Naive thymus-derived CD8-positive, alpha-beta T cell (primary cell): ENCODE results near the gene RABEP1. TPM values are rescaled to one million over a fixed set of nuclear protein-coding genes. Genes with fewer than 3 reads are reported as not detected.

Experiments
- ATAC-seq, 2 donors: fragments of 150-1000 bp; cut with Tn5 transposase in 1 of 2; sonication (Bioruptor Pico), chemical (Tn5 transposase) in 1 of 2; 1 replicate in 1 of 2; 2 replicates in 1 of 2; pipeline ENCODE4 v1.10.0; 2021; ENCODE audit warnings: mild to moderate bottlenecking in 2 of 2, moderate library complexity in 2 of 2
- POLR2A ChIA-PET: fragments of 350-600 bp; sonication (Branson Sonifier 250); formaldehyde crosslinking; loops from one replicate; lab custom pipeline; 2021; ENCODE audit warnings: antibody characterized with exemption; lab: Charles Lee
- DNase-seq, 10 donors: peaks; one replicate each; pipeline versions ENCODE4 v3.0.0 to v3.0.0-alpha.2; 2020 to 2022
- H3K27ac Mint-ChIP-seq, 10 donors: one replicate each; pipeline ENCODE4 v1.8.0; 2020 to 2022; ENCODE audit warnings: mild to moderate bottlenecking in 10 of 10, mixed read lengths in 10 of 10, moderate library complexity in 4 of 10, inconsistent platforms in 1 of 10
- H3K27me3 Mint-ChIP-seq, 5 donors: one replicate each; pipeline ENCODE4 v1.8.0; 2021 to 2022; ENCODE audit warnings: mixed read lengths in 5 of 5
- H3K36me3 Mint-ChIP-seq, 3 donors: one replicate each; pipeline ENCODE4 v1.8.0; 2020 to 2022; ENCODE audit warnings: mixed read lengths in 3 of 3, mild to moderate bottlenecking in 2 of 3, inconsistent platforms in 1 of 3
- H3K4me1 Mint-ChIP-seq, 4 donors: one replicate each; pipeline ENCODE4 v1.8.0; 2021 to 2022; ENCODE audit warnings: mixed read lengths in 4 of 4
- H3K4me3 Mint-ChIP-seq, 10 donors: one replicate each; pipeline ENCODE4 v1.8.0; 2020 to 2022; ENCODE audit warnings: mild to moderate bottlenecking in 10 of 10, mixed read lengths in 10 of 10, moderate library complexity in 6 of 10, inconsistent platforms in 1 of 10
- H3K9me3 Mint-ChIP-seq, 9 donors: one replicate each; pipeline ENCODE4 v1.8.0; 2020 to 2022; ENCODE audit warnings: mixed read lengths in 9 of 9, mild to moderate bottlenecking in 3 of 9, inconsistent platforms in 1 of 9, moderate library complexity in 1 of 9
- polyA plus RNA-seq, 3 donors: library from polyadenylated mRNA; unstranded; fragments of 300-500 nt; fragmentation: Illumina TruSeq; gene quantifications; one replicate each; pipeline ENCODE4 v1.2.3, GENCODE V29; 2021
- total RNA-seq, 8 experiments: library from RNA in 2 of 8; stranded (reverse) in 2 of 8; gene quantifications; one replicate each; pipeline ENCODE4 v1.2.3 and lab custom pipeline; 2021 to 2026

The RABEP1 gene
- total and polyA plus RNA-seq, 5 experiments from 2014 or later = 23.5 to 58.6 (median 32.7) TPM

GRCh38 chr17:5248821-5249479, 33.1 kb upstream of the RABEP1 start:
- POLR2A ChIA-PET = interaction anchor here (0.7 to 1.4 kb wide), 5 partner anchors 22 to 1579 kb away, joined by 3 to 4 read pairs (median 3); no protein-coding TSS in a partner anchor
- Mint-ChIP-seq H3K27ac (peak overlapping the region in 9 of 10 donors; percentile 47 to 94 (median 78)), H3K9me3 (no peaks in the 10 kb centered on the region), H3K36me3 (no peaks in the 10 kb centered on the region), H3K4me1 (peaks cover 7 to 17% (median 14%) of the 10 kb centered on the region in 4 donors), H3K4me3 (peak overlapping the region in 5 of 10 donors; percentile 24 to 63 (median 43)), H3K27me3 (no peaks in the 10 kb centered on the region)
- DNase-seq (peak in 2 of 10 donors; percentile 18 to 20), ATAC-seq (peak in 1 of 2 donors; percentile 36)

- H3K27me3 Mint-ChIP-seq = no peaks in the 10 kb centered on the region
- H3K36me3 Mint-ChIP-seq = peaks cover 0 to 3% (median 0%) of the 10 kb centered on the region in 3 donors
- ATAC-seq = peak; percentile 81 to 85
- DNase-seq = peak; percentile 21 to 83 (median 60)
- H3K4me3 Mint-ChIP-seq = peak overlapping the region in 3 of 10 donors; percentile 2 to 23 (median 2)
- POLR2A ChIA-PET = interaction anchor here (0.7 to 1.4 kb wide), 4 partner anchors 34 to 546 kb away, joined by 3 to 6 read pairs (median 4); partner anchors contain the start of genes C1QBP and PELP1
- peaks cover 6 to 20% (median 19%) of the 10 kb centered on the region in 4 donors for H3K4me1 Mint-ChIP-seq
- no peaks in the 10 kb centered on the region for H3K9me3 Mint-ChIP-seq
- peak overlapping the region in 9 of 10 donors; percentile 4 to 81 (median 33) for H3K27ac Mint-ChIP-seq
These were observed 32.5 kb upstream of the RABEP1 start for GRCh38 chr17:5249615-5250014.

- no peaks in the 10 kb centered on the region for H3K9me3 Mint-ChIP-seq
- H3K27me3 Mint-ChIP-seq = no peaks in the 10 kb centered on the region
- DNase-seq (no peak), ATAC-seq (no peak)
- H3K27ac Mint-ChIP-seq = peak overlapping the region in 5 of 10 donors; percentile 21 to 81 (median 63)
- POLR2A ChIA-PET = interaction anchor here (0.5 to 1.3 kb wide), 2 partner anchors 19 to 90 kb away, joined by 3 to 4 read pairs; partner anchors contain the start of gene SCIMP
- peaks cover 9 to 39% (median 23%) of the 10 kb centered on the region in 4 donors for H3K4me1 Mint-ChIP-seq
- H3K4me3 Mint-ChIP-seq = peak overlapping the region in 2 of 10 donors; percentile 11 to 63
- H3K36me3 Mint-ChIP-seq = peaks cover 0 to 3% (median 0%) of the 10 kb centered on the region in 3 donors
These were observed 27.7 kb upstream of the RABEP1 start for GRCh38 chr17:5254414-5254813.

GRCh38 chr17:5254903-5255521, 27.1 kb upstream of the RABEP1 start:
- ATAC-seq (no peak), DNase-seq (no peak)
- H3K4me3 Mint-ChIP-seq = peak overlapping the region in 4 of 10 donors; percentile 19 to 61 (median 45)
- H3K27me3 Mint-ChIP-seq = no peaks in the 10 kb centered on the region
- H3K36me3 Mint-ChIP-seq = peaks cover 0 to 3% (median 0%) of the 10 kb centered on the region in 3 donors
- peaks cover 5 to 35% (median 18%) of the 10 kb centered on the region in 4 donors for H3K4me1 Mint-ChIP-seq
- H3K27ac Mint-ChIP-seq = peak overlapping the region in 6 of 10 donors; percentile 5 to 89 (median 34)
- no peaks in the 10 kb centered on the region for H3K9me3 Mint-ChIP-seq
- POLR2A ChIA-PET = interaction anchor here (1.3 kb wide), 1 partner anchor 20 kb away, joined by 3 read pairs; the partner anchor contains the start of gene SCIMP

- DNase-seq (no peak), ATAC-seq (no peak)
- Mint-ChIP-seq H3K9me3 (no peaks in the 10 kb centered on the region), H3K4me3 (no peak overlapping the region), H3K27ac (no peak overlapping the region), H3K4me1 (peaks cover 5 to 35% (median 18%) of the 10 kb centered on the region in 4 donors), H3K27me3 (no peaks in the 10 kb centered on the region), H3K36me3 (peaks cover 0 to 3% (median 0%) of the 10 kb centered on the region in 3 donors)
- POLR2A ChIA-PET = no interaction called here
These were observed 25.0 kb upstream of the RABEP1 start for GRCh38 chr17:5257124-5257523.

GRCh38 chr17:5260542-5260941, 21.5 kb upstream of the RABEP1 start:
- Mint-ChIP-seq H3K27me3 (no peaks in the 10 kb centered on the region), H3K36me3 (no peaks in the 10 kb centered on the region), H3K9me3 (no peaks in the 10 kb centered on the region), H3K4me1 (peaks cover 0 to 15% (median 3%) of the 10 kb centered on the region in 4 donors), H3K27ac (peak overlapping the region in 1 of 10 donors; percentile 22), H3K4me3 (no peak overlapping the region)
- POLR2A ChIA-PET = no interaction called here
- DNase-seq (no peak), ATAC-seq (no peak)

- POLR2A ChIA-PET = no interaction called here
- Mint-ChIP-seq H3K27me3 (no peaks in the 10 kb centered on the region), H3K27ac (peak overlapping the region in 2 of 10 donors; percentile 68 to 71), H3K36me3 (no peaks in the 10 kb centered on the region), H3K4me1 (peaks cover 0 to 6% (median 0%) of the 10 kb centered on the region in 4 donors), H3K4me3 (no peak overlapping the region), H3K9me3 (no peaks in the 10 kb centered on the region)
- DNase-seq = no peak
- ATAC-seq = no peak
These were observed 19.6 kb upstream of the RABEP1 start for GRCh38 chr17:5262416-5262991.

- POLR2A ChIA-PET = interaction anchor here (0.7 kb wide), 1 partner anchor 1380 kb away, joined by 3 read pairs; no protein-coding TSS in a partner anchor
- Mint-ChIP-seq H3K4me3 (no peak overlapping the region), H3K9me3 (no peaks in the 10 kb centered on the region), H3K27me3 (no peaks in the 10 kb centered on the region), H3K36me3 (no peaks in the 10 kb centered on the region), H3K4me1 (peaks cover 0 to under 1% (median 0%) of the 10 kb centered on the region in 4 donors), H3K27ac (no peak overlapping the region)
- ATAC-seq (no peak), DNase-seq (no peak)
These were observed 18.6 kb upstream of the RABEP1 start for GRCh38 chr17:5263441-5263840.

GRCh38 chr17:5264893-5265292, 17.2 kb upstream of the RABEP1 start:
- POLR2A ChIA-PET = no interaction called here
- no peaks in the 10 kb centered on the region for H3K36me3 Mint-ChIP-seq

GRCh38 chr17:5269241-5269960, 12.7 kb upstream of the RABEP1 start:
- Mint-ChIP-seq H3K27ac (no peak overlapping the region), H3K27me3 (no peaks in the 10 kb centered on the region), H3K4me1 (no peaks in the 10 kb centered on the region), H3K9me3 (no peaks in the 10 kb centered on the region), H3K36me3 (no peaks in the 10 kb centered on the region), H3K4me3 (no peak overlapping the region)
- DNase-seq (no peak), ATAC-seq (no peak)
- POLR2A ChIA-PET = interaction anchor here (0.7 to 1.1 kb wide), 2 partner anchors 13 to 141 kb away, joined by 4 read pairs; partner anchors contain the start of gene RABEP1

More at GRCh38 chr17:5264893-5265292, 17.2 kb upstream of the RABEP1 start:
- Mint-ChIP-seq H3K27ac (no peak overlapping the region), H3K4me1 (no peaks in the 10 kb centered on the region), H3K27me3 (no peaks in the 10 kb centered on the region), H3K9me3 (no peaks in the 10 kb centered on the region), H3K4me3 (no peak overlapping the region)
- DNase-seq (no peak), ATAC-seq (no peak)

GRCh38 chr17:5272322-5272721, 9.8 kb upstream of the RABEP1 start:
- Mint-ChIP-seq H3K4me1 (no peaks in the 10 kb centered on the region), H3K36me3 (no peaks in the 10 kb centered on the region), H3K27me3 (no peaks in the 10 kb centered on the region), H3K9me3 (no peaks in the 10 kb centered on the region), H3K4me3 (no peak overlapping the region), H3K27ac (peak overlapping the region in 1 of 10 donors; percentile 8)
- POLR2A ChIA-PET = interaction anchor here (1.4 kb wide), 1 partner anchor 9 kb away, joined by 5 read pairs; no protein-coding TSS in a partner anchor
- DNase-seq (no peak), ATAC-seq (no peak)
